ENCODE measurements around the gene ZNF770. TPM values are rescaled to one million over a fixed set of nuclear protein-coding genes. Genes with fewer than 3 reads are reported as not detected.
"Not testable (repeated sequence)": the region's sequence is repeated elsewhere in the genome, so short reads cannot be mapped to it uniquely, and the experiment has no call there.

Gene ZNF770
- total and polyA plus RNA-seq, 2 of the 4 experiments (the other 2 are of a cell fraction) = 9.4 to 26.5 TPM

- H3K9me3 ChIP-seq (ENCODE audit: control insufficient read depth, insufficient read depth, low read length); H2BK5ac ChIP-seq (ENCODE audit: low read depth, low read length, poor library complexity, severe bottlenecking); H4K91ac ChIP-seq (ENCODE audit: insufficient read depth, low read depth, low read length); H2AK9ac ChIP-seq (replicated peaks; ENCODE audit: low read depth, low read length, poor library complexity); DNase-seq; H3K18ac ChIP-seq (ENCODE audit: low read depth, low read length); H3K23ac ChIP-seq (ENCODE audit: low read depth, low read length); H3K27ac ChIP-seq (ENCODE audit: insufficient read depth, low read length); H3K4me3 ChIP-seq (ENCODE audit: insufficient read depth, low read depth, low read length); H3K27me3 ChIP-seq (ENCODE audit: control insufficient read depth, insufficient read depth, low read length); BruUV-seq (replicated peaks); H3K14ac ChIP-seq (replicated peaks; ENCODE audit: low read depth, low read length); H3K79me1 ChIP-seq (ENCODE audit: low read depth in 1 of 2, low read length in 2 of 2); H3K9me1 ChIP-seq (ENCODE audit: insufficient read depth, low read length); H3K56ac ChIP-seq (ENCODE audit: extremely low read depth, insufficient read depth, low read length); H2AK5ac ChIP-seq (ENCODE audit: low read depth, low read length); CTCF ChIA-PET; H4K20me1 ChIP-seq (ENCODE audit: insufficient read depth, low read length); POLR2A ChIA-PET (ENCODE audit: unreplicated experiment); H2BK120ac ChIP-seq (ENCODE audit: low read depth, low read length); H3K4me1 ChIP-seq (ENCODE audit: control insufficient read depth, insufficient read depth, low read length); H2BK20ac ChIP-seq (ENCODE audit: low read depth, low read length); H3K9ac ChIP-seq (ENCODE audit: low read depth, low read length); dilution Hi-C loops (cut with HindIII; ENCODE audit: low sequenced_read_pairs, unreplicated experiment); H3K4me2 ChIP-seq (ENCODE audit: low read depth, low read length); H4K5ac ChIP-seq (ENCODE audit: low read depth, low read length); H2BK15ac ChIP-seq (ENCODE audit: low read depth, low read length); intact Hi-C loops (cut with micrococcal nuclease); in situ Hi-C loops (cut with MboI; ENCODE audit: low sequenced_read_pairs); ATAC-seq (ENCODE audit: low read depth); H2AFZ ChIP-seq (replicated peaks; ENCODE audit: low read length, poor library complexity); H4K8ac ChIP-seq (ENCODE audit: low read depth in 2 of 2, low read length in 2 of 2); H3K4ac ChIP-seq (ENCODE audit: low read depth, low read length): not testable (repeated sequence)
- peaks cover 14% of the 10 kb centered on the region for H3K36me3 ChIP-seq (ENCODE audit: control insufficient read depth, insufficient read depth, low read length)
Observed at GRCh38 chr15:34943264-34943663, 44.8 kb downstream of the ZNF770 start.
